GM12892 (cell line): ENCODE measurements around the gene RDM1.

Experiments
- POLR2AphosphoS5 ChIP-seq: IDR thresholded peaks from 2 replicates; pipeline ENCODE4 v1.6.1; 2011; ENCODE audit warnings: low read depth, low read length, control low read depth
- TAF1 ChIP-seq: IDR thresholded peaks from 2 replicates; pipeline ENCODE4 v1.6.1; 2011; ENCODE audit warnings: low read depth, mild to moderate bottlenecking, control low read depth, low read length, borderline replicate concordance

DNA sequence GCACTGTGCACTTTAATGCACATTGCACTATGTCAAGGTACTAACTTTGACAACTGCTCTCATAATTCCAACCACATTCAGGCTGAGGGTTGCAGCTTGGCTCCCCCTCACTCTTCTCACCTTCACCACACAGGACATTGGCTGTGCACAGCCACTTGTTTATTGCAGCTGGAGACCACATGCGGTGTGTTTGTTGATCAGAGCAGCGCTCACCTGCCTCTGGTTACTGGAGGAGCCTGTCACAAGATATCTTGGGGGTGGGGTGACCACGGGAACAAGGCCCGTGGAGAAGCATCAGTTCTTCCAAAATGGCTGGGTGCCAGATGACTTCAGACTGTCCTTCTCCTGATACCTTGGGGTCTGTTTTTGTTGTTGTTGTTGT is 39.8 kb downstream of the RDM1 start:
- TF ChIP-seq POLR2AphosphoS5 (no peak), TAF1 (no peak)
